HG03039 (cell line): ENCODE measurements around the gene ERCC1.

Experiments
- ATAC-seq: cut with Tn5 transposase; IDR thresholded peaks from one replicate; pipeline ENCODE4 v1.9.1; 2021; ENCODE audit warnings: mild to moderate bottlenecking, moderate library complexity; ENCODE audit not compliant: unreplicated experiment

ERCC1 gene

GRCh38 chr19:45423589-45424190 lies at the start of gene ERCC1:
TSS of gene ERCC1 (minus strand) at chr19:45423917. CDS start at chr19:45423374, 543 bp downstream.
- peak; percentile 59 for ATAC-seq

GRCh38 chr19:45473367-45473681 lies 49.6 kb upstream of the ERCC1 start:
- no peak for ATAC-seq

GRCh38 chr19:45472563-45473366 lies 49.0 kb upstream of the ERCC1 start:
- ATAC-seq = no peak

- ATAC-seq = no peak
Observed at GRCh38 chr19:45471931-45472562, 48.3 kb upstream of the ERCC1 start.

- ATAC-seq = no peak
Observed at GRCh38 chr19:45471111-45471930, 47.6 kb upstream of the ERCC1 start.

- ATAC-seq = no peak
Observed at GRCh38 chr19:45470762-45471081, 47.0 kb upstream of the ERCC1 start.

GRCh38 chr19:45469945-45470761 lies 46.4 kb upstream of the ERCC1 start:
- no peak for ATAC-seq

- peak; percentile 45 for ATAC-seq
Observed at GRCh38 chr19:45469132-45469944, 45.6 kb upstream of the ERCC1 start.

- no peak for ATAC-seq
Observed at GRCh38 chr19:45468803-45469131, 45.0 kb upstream of the ERCC1 start.

- ATAC-seq = peak; percentile 1
Observed at GRCh38 chr19:45468159-45468651, 44.5 kb upstream of the ERCC1 start.

GRCh38 chr19:45467456-45468158 lies 43.9 kb upstream of the ERCC1 start, which contains the start of gene FOSB:
TSS of gene FOSB (plus strand) at chr19:45467996. CDS start at chr19:45468587, 591 bp downstream.
- ATAC-seq = peak; percentile 33

- no peak for ATAC-seq
Observed at GRCh38 chr19:45467115-45467455, 43.4 kb upstream of the ERCC1 start.

- ATAC-seq = no peak
Observed at GRCh38 chr19:45464852-45465441, 41.2 kb upstream of the ERCC1 start.

- ATAC-seq = no peak
Observed at GRCh38 chr19:45464274-45464673, 40.6 kb upstream of the ERCC1 start.

- ATAC-seq = no peak
Observed at GRCh38 chr19:45463241-45463640, 39.5 kb upstream of the ERCC1 start.

GRCh38 chr19:45462174-45462573 lies 38.5 kb upstream of the ERCC1 start:
- ATAC-seq = no peak

GRCh38 chr19:45460807-45461347 lies 37.2 kb upstream of the ERCC1 start:
- ATAC-seq = no peak

- ATAC-seq = no peak
Observed at GRCh38 chr19:45457776-45458175, 34.1 kb upstream of the ERCC1 start.

GRCh38 chr19:45456500-45456815 lies 32.7 kb upstream of the ERCC1 start:
- ATAC-seq = no peak
